Activated CD4-positive, alpha-beta T cell treated with anti-CD3 and anti-CD28 coated beads for 24 hours (primary cell): ENCODE measurements around the gene UBR3.

Experiments used
- DNase-seq, 2 donors: peaks; one replicate each; pipeline ENCODE4 v3.0.0-alpha.2; 2020; ENCODE audit warnings: low read depth in 2 of 2

UBR3 gene

DNA sequence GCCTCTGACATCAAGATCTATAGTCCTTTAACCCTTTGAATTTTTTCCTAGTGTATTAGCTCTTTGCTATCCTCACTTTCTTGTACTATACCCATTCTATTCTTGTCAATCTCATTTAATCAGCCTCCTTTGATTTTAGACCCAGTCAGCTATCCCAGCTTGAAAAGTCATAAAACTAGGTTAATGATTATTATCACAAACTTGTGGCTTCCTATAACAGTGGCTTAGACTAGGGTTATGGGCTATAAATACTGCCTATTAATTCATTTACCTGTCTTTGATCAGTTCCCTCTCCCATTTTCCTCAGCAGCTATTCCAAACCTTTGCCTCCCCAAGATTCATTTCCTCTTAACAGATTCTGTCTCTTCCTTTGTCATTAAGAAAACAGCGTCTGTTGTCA, 174.8 kb downstream of the UBR3 start:
- DNase-seq = no peak

DNA sequence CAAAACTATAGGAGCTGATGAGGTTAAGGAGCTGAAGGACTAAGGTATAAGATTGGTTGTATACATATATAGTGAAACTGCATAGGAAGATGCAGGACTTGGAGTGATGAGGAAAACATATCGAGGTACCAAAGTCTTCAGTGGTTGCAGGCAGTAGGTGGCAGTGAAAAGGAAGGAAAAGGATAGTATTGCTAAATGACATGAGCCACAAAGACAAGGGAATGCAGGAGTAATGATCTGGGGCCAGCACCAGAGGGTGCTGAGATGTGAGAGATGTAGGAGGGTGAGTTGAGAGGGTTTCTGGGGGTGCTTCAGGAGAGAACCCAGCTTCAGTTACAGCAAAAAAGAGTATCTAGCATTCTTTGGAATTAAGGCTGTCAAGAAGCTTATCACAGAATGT, 178.4 kb downstream of the UBR3 start:
- no peak for DNase-seq

DNA sequence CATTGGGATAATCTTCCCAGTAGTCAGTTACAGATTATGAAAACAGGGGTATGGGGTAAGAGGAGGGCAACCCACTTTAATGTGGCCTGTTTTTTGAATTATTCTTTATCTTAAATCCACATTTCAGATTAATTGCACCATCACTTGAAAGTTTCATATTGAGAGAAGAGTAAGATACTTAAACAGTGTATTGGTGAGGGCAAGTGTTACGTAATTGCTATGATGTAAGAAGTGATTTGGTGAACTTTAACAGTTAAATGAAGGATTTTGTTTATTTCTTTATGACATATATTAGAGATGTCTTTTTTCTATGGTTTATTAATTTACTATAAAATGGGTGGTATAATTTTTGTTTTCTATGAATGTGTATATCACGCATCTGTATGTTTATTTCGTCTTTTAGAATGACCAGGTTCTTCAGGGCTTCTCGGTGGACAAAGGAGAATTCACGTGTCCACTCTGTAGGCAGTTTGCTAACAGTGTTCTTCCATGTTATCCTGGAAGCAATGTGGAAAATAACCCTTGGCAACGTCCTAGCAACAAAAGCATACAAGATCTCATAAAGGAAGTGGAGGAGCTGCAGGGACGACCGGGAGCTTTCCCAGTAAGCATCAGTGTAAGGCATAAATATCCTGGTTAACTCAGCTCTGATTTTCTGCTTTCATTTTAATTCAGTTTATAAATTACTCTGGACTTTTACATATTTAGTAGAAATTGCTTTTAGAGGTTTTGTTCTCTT, 179.5 kb downstream of the UBR3 start:
- DNase-seq = no peak

DNA sequence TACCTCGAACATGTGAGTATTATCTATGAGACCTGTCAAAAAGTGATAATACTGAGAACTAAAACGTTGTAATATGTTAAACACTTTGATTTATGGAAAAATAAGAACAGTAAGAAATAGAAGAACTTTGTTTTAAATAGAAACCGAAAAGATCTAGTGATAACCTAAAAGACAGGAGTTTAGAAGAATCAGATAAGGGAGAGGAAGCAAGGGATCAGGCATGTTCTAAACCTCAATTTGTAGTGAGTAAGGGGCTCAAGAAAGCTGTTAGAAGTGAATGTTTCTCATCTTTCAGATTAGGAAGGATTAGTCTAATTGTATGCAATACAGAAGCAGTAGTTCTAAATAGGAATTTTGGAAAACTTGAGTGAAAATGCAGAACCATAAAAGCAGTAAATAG, 182.0 kb downstream of the UBR3 start:
- DNase-seq = no peak

DNA sequence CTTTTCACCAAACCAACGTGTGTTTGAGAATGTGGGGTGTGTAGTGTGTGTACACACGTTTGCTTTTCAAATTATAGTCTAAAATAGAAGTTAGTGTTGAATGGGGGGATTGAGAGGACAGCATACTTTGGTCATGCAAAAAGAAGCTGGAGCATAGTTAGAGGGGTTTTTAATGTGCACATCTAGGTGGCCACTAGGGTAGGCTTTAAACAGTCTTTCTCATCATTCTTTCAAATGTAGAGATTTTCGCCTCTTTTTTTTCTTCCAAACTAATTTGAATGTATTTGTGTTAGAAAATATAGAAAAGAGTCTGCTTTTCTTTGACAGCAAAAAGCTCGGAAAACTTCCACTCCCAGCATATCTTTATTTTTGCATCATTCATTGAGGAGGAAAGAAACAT, 185.5 kb downstream of the UBR3 start:
- DNase-seq = no peak

DNA sequence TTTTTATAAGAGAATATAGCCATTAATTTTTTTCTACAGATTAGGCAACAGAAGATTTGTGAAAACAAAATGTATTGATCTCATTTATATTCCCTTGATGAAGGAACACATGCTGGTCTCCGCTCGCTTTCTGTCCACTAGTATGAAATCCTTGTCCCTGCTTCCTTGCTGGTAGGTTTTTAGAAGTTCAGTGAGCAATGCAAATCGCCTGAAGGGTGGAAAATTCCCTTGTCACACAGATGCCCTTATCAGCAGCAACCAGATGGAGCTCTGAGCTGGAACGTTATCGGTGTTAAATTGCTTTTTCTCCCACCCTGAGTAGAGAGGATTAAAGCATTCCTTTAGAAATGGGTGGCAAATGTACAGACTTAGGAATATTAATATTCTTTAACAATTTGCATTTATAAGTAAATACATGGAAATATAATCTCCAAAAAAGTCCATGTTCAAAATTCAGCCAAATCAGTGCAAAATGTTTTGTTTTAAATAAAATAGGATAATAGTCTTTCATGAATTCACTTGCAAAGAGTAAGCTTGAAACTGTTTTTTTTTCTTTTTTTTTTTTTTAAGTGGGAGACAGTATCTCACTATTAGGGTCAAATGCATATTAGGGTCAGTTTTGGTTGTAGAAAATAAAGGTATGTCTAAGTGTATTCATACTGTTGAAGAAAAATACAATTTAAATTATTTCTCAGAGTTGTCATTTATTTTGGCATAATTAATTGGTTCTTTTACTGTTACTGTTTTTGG, 186.7 kb downstream of the UBR3 start:
- no peak for DNase-seq

DNA sequence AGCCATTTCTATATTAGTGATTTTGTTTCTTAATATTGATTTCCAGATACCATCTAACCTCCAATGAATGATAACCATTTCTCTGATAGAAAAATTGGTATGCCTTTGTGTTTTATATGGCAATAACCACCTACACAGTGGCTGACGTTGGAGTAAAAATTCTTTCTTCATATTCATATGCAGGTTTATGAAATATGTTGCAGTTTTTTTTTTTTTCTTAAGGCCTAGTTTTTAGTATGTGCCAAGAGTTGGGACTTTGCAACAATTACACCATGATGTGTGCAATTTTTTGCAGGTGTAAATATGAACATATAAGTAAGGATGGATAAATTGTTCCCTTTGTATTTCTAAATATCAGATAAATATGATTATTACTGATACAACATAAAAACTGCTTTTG, 187.5 kb downstream of the UBR3 start:
- no peak for DNase-seq

DNA sequence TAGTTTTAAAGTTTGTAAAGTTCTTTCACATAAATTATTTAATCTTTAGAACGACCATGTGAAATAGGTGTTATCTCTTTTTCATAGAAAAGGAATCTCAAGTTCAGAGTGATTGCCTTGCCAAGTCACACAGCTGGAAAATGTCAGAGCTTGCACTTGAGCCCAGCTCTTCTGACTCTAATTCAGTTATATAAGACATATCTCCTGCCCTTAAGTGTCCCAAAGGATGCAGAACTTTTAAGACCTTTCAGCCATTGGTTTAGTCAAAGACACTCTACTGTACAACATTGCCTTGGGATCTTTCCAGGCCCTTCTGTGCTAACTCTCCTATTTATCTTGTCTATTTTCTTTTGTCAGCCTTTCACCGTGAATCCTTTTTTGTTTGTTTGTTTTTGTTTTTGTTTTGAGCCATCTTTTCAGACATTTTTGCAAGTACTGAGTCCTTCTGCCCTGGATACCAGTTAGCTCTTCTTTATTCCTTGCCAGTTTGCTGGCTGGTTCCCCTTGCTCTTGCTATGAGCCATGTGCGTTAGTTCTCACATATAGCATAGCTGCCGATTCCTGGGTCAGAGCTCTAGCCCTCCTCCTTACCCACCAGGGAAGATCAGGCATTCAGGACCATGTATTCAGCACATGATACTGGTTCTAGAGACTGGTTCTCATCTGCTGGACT, 190.7 kb downstream of the UBR3 start:
- no peak for DNase-seq

DNA sequence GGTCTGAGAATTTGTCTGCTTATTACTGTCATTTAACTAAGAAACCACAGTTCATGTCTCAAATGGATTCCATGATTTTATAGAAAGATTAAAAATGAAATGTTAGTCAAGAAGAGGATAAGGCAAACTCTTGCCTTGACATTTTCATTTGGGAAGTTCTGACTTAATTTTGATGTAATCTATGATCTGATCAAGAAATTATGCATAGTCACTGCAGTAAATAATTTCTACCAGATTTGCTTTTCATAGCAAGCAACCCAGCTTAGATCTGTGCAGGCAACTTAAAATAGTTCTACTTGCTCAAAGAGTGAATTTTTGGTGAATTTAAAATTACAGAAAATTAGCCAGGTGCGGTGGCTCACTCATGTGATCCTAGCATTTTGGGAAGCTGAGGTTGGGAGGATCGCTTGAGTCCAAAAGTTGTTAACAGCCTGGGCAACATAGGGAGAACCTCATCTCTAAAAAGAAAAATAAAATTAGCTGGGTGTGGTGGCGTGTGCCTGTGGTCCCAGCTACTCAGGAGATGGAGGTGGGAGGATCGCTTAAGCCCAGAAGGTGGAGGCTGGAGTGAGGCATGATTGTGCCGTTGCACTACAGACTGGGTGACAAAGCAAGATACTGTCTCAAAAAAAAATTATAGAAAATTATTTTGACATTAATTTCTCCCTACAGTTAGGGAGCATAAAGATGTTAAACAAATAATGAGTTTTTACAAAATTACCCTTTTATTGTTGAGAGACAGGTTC, 192.0 kb downstream of the UBR3 start:
- DNase-seq = no peak

DNA sequence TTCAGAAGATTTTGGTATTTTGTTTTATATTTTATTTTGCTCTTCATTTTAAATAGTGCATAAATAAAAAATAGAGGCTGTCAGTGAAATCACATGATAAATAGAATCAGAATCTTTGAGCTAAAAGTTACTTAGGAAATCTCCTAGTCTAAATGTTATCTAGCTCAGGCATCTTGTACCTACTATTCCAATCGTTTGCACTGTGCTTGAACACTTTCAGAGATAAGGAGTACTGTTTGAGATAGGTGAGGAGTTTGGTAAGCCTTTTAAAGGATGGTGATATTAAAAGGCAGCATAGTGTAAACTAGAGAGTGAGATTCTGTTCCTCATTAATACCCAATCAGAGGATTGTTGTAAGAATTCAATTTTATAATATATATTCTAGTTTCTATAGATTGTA, 193.5 kb downstream of the UBR3 start:
- no peak for DNase-seq

DNA sequence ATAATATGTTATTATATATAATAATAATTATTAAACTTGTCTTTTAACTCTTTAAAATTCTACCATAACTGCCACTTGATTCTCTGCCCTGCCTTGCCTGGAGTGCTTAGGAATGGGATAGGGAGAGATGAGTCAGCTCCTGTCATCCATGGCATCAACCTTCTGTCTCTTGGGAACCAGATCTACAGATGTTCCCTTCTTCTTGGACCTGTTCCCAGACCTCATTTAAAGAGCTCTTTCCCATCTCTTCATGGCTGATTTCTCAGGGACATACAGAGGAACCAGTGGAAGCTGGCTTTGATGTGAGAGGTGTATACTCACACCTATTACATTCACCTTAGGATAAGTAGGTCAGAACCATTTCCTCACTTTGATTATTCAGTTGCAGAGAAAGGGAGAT, 195.4 kb downstream of the UBR3 start:
- no peak for DNase-seq

DNA sequence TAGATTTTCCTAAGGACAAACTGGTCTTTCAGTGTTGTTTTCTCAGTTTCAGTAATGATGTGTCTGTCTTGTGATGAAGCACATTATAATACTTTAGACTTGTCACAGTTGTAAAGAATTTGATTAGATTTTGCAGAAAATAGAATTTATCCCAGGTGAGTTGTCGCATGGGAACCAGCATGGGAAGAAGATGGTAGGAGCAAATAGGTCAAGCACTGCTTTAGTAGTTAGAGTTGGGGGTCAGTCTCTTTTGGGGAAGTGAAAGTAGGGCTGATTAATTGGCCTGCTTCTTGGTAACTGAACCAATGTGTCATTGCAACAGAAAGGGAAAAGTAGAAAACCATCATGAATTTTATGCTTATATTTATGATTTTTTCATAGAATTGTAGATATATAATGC, 197.5 kb downstream of the UBR3 start:
- no peak for DNase-seq

DNA sequence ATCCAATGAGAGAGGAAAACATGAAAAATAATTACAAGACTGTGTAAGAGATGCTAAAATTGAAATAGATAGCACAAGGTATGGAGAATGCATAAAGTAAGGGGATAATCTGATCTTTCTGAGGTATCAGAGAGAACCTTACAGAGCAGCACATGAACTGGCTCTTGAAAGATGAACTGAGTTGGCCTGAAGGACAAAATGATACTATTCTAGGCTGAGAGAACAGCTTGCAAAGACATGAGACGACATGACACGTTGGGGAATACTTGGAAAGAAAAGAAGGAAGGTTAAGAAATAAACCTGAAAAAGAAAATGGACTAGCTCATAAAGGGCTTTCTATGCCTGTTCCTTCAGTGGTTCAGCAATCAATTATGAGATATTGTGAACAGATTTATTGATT, 198.0 kb downstream of the UBR3 start:
- no peak for DNase-seq

DNA sequence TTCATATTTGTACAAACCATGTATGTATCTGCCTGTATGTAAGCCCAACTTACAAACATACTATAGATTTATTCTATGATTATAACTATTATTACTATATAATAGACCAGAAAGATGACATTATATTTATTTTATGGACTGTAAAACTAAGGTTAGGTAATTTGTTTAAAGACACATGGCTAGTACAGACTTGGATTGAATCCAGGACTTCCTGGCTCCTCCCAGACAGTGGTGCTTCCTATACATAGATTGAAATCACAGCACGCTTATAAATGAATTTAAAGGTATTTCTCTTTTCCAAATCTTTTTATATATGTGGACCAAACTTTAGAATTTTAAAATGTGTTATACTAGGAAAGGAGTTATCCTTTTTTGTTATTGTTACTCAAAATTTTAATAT, 199.1 kb downstream of the UBR3 start:
- DNase-seq = no peak

DNA sequence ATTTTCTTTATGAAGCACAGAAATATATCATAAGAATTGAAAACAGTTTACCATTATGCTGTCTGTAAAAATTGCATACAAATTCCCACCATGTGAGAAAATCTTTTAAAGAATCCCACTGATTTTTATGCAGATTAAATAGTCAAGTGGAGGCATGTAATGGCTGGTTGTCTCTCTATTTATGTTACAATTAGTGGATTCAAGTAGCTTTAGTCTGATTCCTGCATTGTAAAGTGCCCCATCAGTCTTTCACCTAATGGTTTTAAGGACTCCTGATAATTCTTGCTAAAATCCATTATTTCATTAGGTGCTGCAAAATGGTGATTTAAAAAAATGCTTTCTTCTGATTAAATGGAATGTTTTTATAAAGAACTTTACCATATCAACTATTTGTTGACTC, 202.3 kb downstream of the UBR3 start:
- no peak for DNase-seq

DNA sequence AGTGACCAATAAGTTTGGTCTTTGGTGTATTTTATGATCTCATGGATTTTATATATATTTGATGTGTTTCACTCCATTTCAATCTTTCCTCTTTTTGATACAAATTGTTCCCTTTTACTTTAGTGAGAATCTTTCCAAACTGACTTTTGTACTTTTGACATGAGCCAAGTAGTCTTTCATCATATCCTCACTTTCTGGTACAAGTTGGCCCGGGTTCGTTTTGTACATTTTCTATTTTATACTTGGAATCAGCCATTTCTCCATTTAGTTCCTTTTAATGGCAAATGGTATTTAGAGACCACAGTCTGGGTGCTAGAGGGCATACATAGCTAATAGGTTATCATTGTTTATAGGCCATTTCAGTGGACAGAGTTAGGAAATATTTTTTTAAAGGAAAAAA, 202.8 kb downstream of the UBR3 start:
- no peak for DNase-seq

DNA sequence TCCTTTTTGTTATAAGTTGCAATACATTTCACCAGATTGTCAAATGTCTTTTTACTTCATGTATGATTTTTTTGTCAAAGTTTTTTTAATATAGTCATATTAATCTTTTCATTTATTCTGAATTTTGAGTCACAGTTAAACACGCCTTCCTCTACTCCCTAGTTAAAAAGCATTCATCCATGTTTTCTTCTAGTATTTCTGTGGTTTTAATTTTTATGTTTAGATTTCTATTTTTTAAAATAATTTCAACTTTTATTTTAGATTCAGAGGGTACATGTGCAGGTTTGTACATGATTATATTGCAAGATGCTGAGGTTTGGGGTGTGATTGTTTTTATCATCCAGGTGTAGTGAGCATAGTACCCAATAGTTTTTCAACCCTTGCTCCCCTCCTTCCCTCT, 204.0 kb downstream of the UBR3 start:
- DNase-seq = no peak

DNA sequence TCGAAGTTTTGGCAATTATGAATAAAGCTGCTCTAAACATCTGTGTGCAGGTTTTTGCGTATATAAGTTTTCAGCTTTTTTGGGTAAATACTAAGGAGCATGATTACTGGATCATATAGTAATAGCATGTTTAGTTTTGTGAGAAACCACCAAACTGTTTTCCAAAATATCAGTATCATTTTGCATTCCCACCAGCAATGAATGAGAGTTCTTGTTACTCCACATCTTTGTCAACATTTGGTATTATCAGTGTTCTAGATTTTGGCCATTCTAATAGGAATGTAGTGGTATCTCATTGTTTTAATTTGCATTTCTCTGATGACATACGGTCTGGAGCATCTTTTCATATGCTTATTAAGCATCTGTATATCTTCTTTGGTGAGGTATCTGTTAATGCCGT, 207.3 kb downstream of the UBR3 start:
- no peak for DNase-seq

DNA sequence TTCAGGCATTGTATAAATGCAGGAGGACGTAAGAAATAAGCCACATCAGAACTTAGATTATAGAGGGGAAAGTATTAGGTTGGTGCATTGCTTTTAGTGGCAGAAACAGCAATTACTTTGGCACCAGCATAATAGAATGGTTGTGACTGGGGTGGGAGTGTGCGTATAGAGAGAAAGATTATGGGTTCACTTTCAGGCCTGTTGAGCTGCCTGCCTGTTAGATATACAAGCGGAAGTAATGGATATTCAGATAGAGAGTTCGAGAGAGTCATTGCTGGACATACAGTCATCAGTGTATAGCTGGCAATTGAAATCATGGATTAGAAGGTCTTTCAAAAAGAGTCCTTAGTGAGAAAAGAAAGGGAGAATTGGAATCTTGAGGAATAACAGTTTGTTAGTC, 211.5 kb downstream of the UBR3 start:
- DNase-seq = no peak

DNA sequence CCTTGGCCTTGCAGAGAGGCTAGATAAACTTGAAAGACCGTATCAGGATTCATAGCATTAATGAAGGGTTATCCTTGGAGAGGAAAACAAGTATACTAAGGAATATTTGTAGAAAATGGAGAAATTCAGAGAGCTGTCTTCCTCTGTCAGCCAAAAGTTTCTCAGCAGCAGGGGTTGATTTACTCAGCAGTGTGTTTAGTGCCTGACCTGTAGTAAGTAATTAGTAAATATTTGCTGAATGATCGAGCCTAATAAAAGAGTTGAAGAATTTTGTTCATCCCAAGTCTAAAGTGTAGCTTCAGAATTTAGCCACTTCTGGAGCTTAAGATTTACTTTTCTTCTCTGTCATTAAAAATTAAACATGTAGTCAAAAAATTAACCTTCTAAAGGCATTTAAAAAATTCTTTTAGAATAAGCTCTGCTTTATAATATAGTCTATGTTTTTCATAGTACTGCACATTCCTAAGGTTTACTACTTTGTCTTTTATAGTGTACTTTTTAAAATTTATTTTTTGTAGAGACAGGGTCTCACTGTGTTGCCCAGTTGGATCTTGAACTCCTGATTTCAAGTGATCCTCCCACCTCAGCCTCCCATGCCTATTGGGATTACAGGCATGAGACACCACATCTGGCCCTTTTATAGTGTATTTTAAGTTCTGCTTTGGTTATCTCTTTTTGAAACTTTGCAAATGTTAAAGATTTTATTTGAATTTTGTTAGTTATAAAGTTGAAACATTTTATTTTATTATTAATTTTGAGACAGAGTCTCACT, 212.3 kb downstream of the UBR3 start:
- no peak for DNase-seq

DNA sequence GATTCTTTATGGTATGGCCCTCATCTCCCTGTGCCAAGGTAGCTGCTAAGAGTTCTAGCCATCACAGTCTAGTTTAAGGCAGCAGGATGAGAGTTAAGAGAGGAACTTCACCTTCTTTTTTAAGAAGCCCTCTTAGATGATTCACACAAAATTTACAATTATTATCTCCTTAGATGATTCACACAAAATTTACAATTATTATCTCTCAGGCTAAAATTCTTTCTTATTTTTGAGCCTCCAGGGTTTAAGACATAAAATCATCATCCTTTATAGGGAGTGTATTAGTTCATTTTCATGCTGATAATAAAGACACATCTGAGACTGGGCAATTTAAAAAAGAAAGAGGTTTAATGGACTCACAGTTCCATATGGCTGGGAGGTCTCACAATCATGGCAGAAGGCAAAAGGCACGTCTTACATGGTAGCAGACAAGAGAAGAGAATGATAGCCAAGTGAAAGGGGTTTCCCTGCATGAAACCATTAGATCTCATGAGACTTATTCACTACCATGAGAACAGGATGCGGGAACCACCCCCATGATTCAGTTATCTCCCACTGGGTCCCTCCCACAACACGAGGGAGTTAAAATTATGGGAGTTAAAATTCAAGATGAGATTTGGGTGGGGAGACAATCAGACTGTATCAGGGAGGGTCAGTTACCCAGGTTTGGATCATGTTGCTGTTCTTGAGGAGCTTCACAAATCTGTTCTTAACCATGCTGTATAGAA, 217.7 kb downstream of the UBR3 start:
- no peak for DNase-seq
